GM18507 (cell line): ENCODE data around the gene STX18.
"Not testable (repeated sequence)": the region's sequence is repeated elsewhere in the genome, so short reads cannot be mapped to it uniquely, and the experiment has no call there.

Source experiments
- DNase-seq: peaks from one replicate; pipeline ENCODE4 v3.0.0; 2011; ENCODE audit warnings: low read depth; ENCODE audit not compliant: insufficient read length; ENCODE audit errors: extremely low spot score
- FAIRE-seq: peaks from 2 replicates; lab custom pipeline; 2011; peaks lifted over from hg19 to GRCh38; lab: Jason Lieb, UNC

Gene STX18

DNA sequence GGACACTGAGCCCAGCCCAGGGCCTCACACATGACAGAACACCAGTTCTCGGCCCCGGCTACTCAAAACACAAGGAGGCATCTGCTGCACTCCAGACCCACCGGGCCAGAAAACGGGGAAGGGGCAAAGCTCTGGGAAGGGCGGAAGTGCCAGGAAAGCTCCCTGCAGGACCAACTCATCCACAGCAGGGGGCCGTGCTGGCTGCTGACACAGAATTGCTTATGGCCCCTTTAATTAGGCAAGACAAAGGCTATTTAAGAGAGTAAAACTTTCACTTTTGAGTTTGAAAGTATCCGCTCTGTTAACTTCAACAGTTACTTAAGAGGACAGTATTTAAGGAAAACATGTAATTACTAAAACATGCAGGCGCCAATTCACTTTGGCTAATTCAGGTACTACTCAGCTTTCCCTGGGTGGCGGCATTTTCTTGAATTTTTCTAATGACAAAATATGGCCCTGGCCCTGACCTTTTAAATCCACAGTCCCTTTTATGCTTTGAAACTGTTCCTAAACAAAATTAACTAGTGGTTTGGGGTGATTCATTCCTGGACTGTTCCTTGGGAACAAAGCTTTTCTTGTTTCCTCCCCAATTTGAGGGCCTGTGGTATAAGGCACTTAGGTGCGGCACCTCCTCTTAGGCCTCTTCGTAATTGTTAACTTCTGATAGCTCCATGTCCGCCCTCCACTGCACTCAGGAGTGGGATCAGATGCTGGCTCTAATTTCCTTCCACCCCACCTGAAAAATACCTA is 114.6 kb downstream of the STX18 start:
- FAIRE-seq (no peak), DNase-seq (no peak)

GRCh38 chr4:4426511-4427120 is 115.2 kb downstream of the STX18 start:
- FAIRE-seq, result no peak
- DNase-seq, result no peak

- no peak for FAIRE-seq
- no peak for DNase-seq
Observed at GRCh38 chr4:4425696-4426095, 116.2 kb downstream of the STX18 start.

- DNase-seq (no peak), FAIRE-seq (no peak)
Observed at GRCh38 chr4:4425119-4425690, 116.6 kb downstream of the STX18 start.

GRCh38 chr4:4424499-4425115 is 117.2 kb downstream of the STX18 start:
- DNase-seq (no peak), FAIRE-seq (no peak)

GRCh38 chr4:4423706-4424498 is 117.9 kb downstream of the STX18 start:
- FAIRE-seq (no peak), DNase-seq (no peak)

DNA sequence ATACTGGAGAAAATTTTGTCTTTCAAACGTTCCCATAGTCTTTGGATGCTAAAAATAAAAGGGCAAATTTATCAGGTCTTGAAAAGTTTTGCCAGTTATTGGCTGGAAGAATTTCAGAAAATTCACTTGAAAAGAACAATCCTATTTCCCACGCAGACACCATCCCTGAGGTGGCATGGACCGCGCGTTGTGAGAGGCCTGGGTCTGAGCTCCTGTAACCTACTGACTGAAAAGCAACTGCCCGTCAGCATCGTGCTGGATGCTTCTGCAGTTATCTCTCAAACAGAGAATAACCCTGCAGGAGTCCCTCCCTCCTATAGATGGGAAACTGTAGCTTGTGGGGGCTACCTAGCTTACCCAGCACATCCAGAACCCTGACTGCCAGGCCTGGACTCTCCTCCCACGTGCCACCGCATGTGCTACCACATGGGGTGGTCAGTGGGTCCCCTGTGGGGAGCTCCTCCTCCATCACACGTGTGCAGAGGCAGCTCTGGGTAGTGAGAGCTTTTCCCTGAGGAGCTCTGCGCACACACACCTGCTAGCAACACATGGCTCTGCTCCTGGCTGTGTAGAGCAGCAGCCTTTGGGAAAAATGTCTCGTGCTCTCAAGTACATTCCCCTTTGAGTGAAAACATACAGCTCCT is 118.9 kb downstream of the STX18 start:
- FAIRE-seq (no peak), DNase-seq (no peak)

- not testable (repeated sequence) for FAIRE-seq, DNase-seq
Observed at GRCh38 chr4:4422117-4422516, 119.7 kb downstream of the STX18 start.

GRCh38 chr4:4421356-4421755 is 120.5 kb downstream of the STX18 start:
- no peak for DNase-seq

DNA sequence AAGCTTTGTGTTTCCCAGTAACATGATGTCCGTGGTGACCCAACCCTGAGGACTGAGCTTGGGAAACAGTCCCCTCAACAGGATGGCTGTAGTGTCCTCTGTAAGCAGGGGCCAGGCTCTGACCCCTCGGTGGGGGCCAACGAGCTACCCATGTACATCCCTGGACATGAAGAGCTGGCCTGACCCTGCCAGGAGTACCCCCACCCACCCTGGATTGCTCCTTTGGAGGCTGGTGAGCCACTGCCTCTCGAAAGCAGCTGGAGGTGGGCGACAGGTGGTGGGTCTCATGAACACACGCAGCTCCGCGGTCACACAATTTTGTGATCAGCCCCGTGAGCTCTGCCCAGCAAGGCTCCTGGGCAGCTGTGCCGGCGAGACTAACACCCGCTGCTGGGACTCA is 121.4 kb downstream of the STX18 start:
- FAIRE-seq (no peak), DNase-seq (no peak)

More at GRCh38 chr4:4421356-4421755, 120.5 kb downstream of the STX18 start:
- no peak for FAIRE-seq

GRCh38 chr4:4419896-4420295 is 122.0 kb downstream of the STX18 start:
- no peak for FAIRE-seq
- DNase-seq, result no peak

DNA sequence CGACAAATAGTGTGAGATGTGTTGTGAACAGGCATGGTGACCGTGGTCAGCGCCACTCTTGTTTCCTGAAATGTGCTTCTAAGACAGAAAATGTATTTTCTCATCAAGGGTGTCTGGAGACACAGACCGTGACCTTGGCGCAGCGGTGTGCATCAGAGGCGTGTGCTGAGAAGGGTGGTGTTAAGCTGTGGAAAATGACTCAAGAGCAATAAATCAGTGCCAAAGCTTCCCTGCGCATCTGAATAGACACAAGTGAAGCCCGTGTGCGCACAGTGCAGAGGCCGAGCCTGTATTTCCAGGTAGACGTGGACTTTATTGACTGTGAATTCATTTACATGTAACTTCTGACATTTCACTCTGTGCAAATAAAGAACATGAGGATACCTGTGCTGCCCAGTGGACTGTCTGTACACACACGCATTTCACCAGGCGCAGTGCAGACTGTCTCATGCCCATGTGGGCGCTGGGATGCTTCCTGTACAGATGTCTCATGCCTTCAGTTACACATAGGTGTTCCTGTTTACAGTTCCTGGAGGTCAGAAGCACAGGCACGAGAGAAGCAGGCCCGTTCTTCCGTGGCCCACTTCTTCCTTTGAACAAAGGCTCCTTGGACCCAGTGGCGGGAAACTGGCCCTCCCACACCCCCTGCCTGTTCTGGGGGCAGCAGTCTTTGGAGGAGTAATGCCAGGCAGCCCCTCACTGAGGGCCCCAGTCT is 123.0 kb downstream of the STX18 start:
- FAIRE-seq, result no peak
- no peak for DNase-seq

DNA sequence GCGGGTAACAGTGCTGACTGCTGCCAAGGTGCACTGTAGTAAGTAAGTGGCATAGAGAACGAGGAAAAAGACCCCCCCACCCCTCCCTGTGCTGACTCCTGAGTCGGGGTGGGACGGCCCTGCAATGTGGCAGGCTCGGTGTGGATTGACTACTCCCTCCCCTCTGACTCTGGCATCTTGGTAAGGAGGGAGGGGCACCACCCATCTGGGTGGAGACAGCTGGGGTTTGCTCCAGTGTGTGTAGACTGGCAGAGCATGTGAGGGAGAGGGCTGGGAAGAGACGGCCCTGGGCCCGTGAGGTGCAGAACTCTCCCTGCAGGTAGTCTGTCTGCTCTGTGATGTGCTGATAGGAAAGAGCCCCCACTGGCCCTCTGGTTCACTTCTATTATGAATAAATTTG is 124.0 kb downstream of the STX18 start:
- FAIRE-seq, result no peak
- no peak for DNase-seq

DNA sequence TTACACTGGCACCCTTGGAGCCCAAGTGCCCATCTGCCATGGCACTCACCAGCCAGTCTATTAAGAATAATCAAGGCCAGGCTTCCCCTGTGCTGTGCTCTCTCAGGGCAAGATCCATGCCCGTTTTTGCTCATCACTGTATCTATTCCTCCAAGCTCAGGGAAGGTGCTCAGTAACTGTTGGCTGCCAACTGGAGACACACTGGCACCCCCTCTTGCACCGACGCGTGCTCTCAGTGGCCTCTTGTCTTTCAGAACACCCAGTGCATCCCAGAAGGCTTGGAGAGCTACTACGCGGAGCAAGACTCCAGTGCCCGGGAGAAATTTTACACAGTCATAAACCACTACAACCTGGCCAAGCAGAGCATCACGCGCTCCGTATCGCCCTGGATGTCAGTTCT is 124.9 kb downstream of the STX18 start:
- no peak for DNase-seq
- no peak for FAIRE-seq

DNA sequence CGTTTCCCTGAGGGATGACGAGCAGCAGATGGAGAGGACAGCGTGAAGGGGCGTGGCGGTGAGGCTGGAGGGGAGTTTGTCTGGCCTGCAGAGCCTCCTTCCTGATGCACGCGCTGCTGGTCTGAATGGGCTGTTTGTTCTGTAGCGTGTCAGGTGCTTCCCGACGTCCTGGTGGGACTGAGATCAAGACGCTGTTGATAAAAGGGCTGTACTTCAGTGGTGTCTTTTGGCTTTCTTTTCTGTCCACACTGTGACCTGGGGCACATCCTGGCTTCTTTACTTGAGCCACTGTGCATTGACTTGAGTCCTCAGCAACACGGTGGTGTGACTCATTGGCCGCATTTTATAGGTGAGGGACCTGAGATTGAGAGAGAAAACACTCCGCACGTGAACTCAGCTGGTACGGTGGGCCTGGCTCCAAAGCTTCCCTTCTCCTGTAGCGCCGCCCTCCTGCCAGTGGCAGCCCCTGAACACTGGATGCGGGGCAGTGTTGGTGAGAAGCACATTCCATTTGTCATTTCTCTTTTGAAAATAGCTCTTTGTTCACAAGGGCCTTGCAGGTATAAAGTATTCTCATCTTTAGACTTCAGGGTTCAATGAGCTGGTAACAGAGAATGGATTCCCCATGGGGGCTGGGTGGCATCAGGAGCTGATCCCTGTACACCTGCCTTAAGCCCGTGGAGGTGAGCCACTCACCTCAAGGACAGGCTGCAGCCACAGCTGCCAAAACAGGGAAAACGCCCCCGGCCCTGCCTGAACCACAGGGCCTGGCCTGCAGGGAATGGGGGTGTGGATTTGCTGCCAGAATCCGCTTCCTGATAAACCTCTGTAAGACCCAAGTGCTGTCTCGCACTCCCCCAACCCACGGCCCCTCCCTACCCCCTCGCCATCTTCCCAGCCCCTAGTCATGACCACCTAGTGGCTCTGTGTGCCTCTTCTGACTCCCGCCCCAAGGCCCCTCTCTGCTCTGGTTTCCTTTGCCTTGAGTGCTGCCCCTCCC is 125.7 kb downstream of the STX18 start:
- DNase-seq, result no peak
- FAIRE-seq, result no peak

- DNase-seq, result no peak
- no peak for FAIRE-seq
Observed at GRCh38 chr4:4415107-4415805, 126.6 kb downstream of the STX18 start.

GRCh38 chr4:4413806-4414205 is 128.0 kb downstream of the STX18 start:
- no peak for DNase-seq
- no peak for FAIRE-seq
